DMS114 treated with DMSO at 0.1 percent for 48 hours (cell line): ENCODE results near the gene PIM1.
A peak's percentile ranks its signal among the peaks of the same experiment; 100 is the strongest.
"Not testable (repeated sequence)": the region's sequence is repeated elsewhere in the genome, so short reads cannot be mapped to it uniquely, and the experiment has no call there.

Experiments used
- DNase-seq: peaks from one replicate; lab custom pipeline; 2025; ENCODE audit not compliant: unreplicated experiment; lab: John Stamatoyannopoulos, UW

Gene PIM1

GRCh38 chr6:37187321-37188022, 17.5 kb downstream of the PIM1 start:
- no peak for DNase-seq

- no peak for DNase-seq
Measured at GRCh38 chr6:37188962-37189510, 19.1 kb downstream of the PIM1 start.

GRCh38 chr6:37190159-37190535, 20.2 kb downstream of the PIM1 start:
- no peak for DNase-seq

GRCh38 chr6:37192666-37193065, 22.7 kb downstream of the PIM1 start:
- no peak for DNase-seq

GRCh38 chr6:37194886-37195285, 24.9 kb downstream of the PIM1 start:
- not testable (repeated sequence) for DNase-seq

GRCh38 chr6:37196451-37196850, 26.5 kb downstream of the PIM1 start:
- DNase-seq: not testable (repeated sequence)

- DNase-seq: no peak
Measured at GRCh38 chr6:37200085-37200484, 30.1 kb downstream of the PIM1 start.

- no peak for DNase-seq
Measured at GRCh38 chr6:37201726-37202125, 31.8 kb downstream of the PIM1 start.

- DNase-seq: no peak
Measured at GRCh38 chr6:37202788-37203491, 33.0 kb downstream of the PIM1 start.

- DNase-seq: no peak
Measured at GRCh38 chr6:37204014-37204751, 34.2 kb downstream of the PIM1 start.

- DNase-seq: no peak
Measured at GRCh38 chr6:37205175-37205996, 35.4 kb downstream of the PIM1 start.

GRCh38 chr6:37205997-37206340, 36.0 kb downstream of the PIM1 start:
- no peak for DNase-seq

GRCh38 chr6:37206622-37207021, 36.7 kb downstream of the PIM1 start:
- DNase-seq: no peak

GRCh38 chr6:37207903-37208456, 38.0 kb downstream of the PIM1 start:
- DNase-seq: peak; percentile 65

GRCh38 chr6:37208793-37209192, 38.8 kb downstream of the PIM1 start:
- DNase-seq: no peak

GRCh38 chr6:37209461-37210205, 39.7 kb downstream of the PIM1 start:
- no peak for DNase-seq

- DNase-seq: peak; percentile 80
Measured at GRCh38 chr6:37210313-37210968, 40.5 kb downstream of the PIM1 start.

GRCh38 chr6:37212268-37212667, 42.3 kb downstream of the PIM1 start:
- DNase-seq: no peak

GRCh38 chr6:37218061-37218460, 48.1 kb downstream of the PIM1 start:
- DNase-seq: no peak
